HL-60 (cell line): Measurements from ENCODE around the gene CD37.
A peak's percentile ranks its signal among the peaks of the same experiment; 100 is the strongest.
"Not testable (repeated sequence)": the region's sequence is repeated elsewhere in the genome, so short reads cannot be mapped to it uniquely, and the experiment has no call there.

Experiments
- DNase-seq, 2 experiments: peaks; one replicate each; pipeline ENCODE4 v3.0.0-alpha.2; 2010 to 2020; ENCODE audit warnings: low read depth in 1 of 2, low spot score in 1 of 2
- H3K27ac ChIP-seq: fragments of 250-450 bp; sonication (Bioruptor Pico); replicated peaks from 2 replicates; pipeline ENCODE4 v1.5.1; 2020; ENCODE audit warnings: mild to moderate bottlenecking, moderate library complexity
- H3K27me3 ChIP-seq: fragments of 250-450 bp; sonication (Bioruptor Pico); 2 replicates; pipeline ENCODE4 v1.5.1; 2021; ENCODE audit warnings: mild to moderate bottlenecking, moderate library complexity; ENCODE audit not compliant: insufficient read depth, poor library complexity, severe bottlenecking
- H3K4me3 ChIP-seq: replicated peaks from 2 replicates; pipeline ENCODE4 v1.5.1; 2011; ENCODE audit warnings: mild to moderate bottlenecking, control low read depth, low read length; ENCODE audit not compliant: insufficient read depth
- GABPA ChIP-seq: IDR thresholded peaks from 2 replicates; pipeline ENCODE4 v1.6.1; 2012; ENCODE audit warnings: low read depth
- POLR2AphosphoS5 ChIP-seq: IDR thresholded peaks from 2 replicates; pipeline ENCODE4 v1.6.1; 2012; ENCODE audit warnings: low read depth
- SPI1 ChIP-seq: IDR thresholded peaks from 2 replicates; pipeline ENCODE4 v1.6.1; 2012; ENCODE audit warnings: low read depth, mild to moderate bottlenecking, borderline replicate concordance
- TF ChIP-seq, protein P1 (sequence below): IDR thresholded peaks from 2 replicates; pipeline ENCODE4 v1.6.1; 2012; ENCODE audit warnings: low read depth; ENCODE audit not compliant: insufficient replicate concordance
- TF ChIP-seq, protein P2 (sequence below): IDR thresholded peaks from one replicate; pipeline ENCODE4 v1.5.1; 2011; ENCODE audit warnings: low read length, control low read depth, inconsistent platforms; ENCODE audit not compliant: insufficient read depth

The CD37 gene

DNA sequence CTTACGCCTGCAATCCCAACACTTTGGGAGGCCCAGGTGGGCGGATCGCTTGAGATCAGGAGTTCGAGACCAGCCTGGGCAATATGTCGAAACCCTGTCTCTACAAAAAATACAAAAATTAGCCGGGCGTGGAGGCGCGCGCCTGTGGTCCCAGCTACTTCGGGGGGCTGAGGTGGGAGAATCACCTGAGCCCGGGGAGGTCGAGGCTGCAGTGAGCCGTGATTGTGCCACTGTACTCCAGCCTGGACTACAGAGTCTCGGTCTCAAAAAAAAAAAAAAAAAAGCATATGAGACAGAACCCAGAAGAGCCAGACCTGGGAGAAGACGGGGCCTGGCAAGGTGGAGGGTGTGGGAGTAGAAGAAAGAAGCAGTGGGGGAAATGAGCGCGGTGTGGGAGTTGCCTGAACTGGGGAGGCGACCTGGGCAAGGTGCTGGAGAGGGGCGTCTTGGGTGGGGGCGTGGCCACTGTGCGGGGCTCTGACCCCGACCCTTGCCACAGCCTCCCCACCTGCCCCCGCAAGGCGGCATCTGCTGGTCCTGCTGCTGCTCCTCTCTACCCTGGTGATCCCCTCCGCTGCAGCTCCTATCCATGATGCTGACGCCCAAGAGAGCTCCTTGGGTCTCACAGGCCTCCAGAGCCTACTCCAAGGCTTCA, 29.0 kb downstream of the CD37 start:
- TF ChIP-seq, protein P1, sequence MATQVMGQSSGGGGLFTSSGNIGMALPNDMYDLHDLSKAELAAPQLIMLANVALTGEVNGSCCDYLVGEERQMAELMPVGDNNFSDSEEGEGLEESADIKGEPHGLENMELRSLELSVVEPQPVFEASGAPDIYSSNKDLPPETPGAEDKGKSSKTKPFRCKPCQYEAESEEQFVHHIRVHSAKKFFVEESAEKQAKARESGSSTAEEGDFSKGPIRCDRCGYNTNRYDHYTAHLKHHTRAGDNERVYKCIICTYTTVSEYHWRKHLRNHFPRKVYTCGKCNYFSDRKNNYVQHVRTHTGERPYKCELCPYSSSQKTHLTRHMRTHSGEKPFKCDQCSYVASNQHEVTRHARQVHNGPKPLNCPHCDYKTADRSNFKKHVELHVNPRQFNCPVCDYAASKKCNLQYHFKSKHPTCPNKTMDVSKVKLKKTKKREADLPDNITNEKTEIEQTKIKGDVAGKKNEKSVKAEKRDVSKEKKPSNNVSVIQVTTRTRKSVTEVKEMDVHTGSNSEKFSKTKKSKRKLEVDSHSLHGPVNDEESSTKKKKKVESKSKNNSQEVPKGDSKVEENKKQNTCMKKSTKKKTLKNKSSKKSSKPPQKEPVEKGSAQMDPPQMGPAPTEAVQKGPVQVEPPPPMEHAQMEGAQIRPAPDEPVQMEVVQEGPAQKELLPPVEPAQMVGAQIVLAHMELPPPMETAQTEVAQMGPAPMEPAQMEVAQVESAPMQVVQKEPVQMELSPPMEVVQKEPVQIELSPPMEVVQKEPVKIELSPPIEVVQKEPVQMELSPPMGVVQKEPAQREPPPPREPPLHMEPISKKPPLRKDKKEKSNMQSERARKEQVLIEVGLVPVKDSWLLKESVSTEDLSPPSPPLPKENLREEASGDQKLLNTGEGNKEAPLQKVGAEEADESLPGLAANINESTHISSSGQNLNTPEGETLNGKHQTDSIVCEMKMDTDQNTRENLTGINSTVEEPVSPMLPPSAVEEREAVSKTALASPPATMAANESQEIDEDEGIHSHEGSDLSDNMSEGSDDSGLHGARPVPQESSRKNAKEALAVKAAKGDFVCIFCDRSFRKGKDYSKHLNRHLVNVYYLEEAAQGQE = no peak
- TF ChIP-seq GABPA (no peak), SPI1 (no peak), POLR2AphosphoS5 (no peak)
- TF ChIP-seq, protein P2, sequence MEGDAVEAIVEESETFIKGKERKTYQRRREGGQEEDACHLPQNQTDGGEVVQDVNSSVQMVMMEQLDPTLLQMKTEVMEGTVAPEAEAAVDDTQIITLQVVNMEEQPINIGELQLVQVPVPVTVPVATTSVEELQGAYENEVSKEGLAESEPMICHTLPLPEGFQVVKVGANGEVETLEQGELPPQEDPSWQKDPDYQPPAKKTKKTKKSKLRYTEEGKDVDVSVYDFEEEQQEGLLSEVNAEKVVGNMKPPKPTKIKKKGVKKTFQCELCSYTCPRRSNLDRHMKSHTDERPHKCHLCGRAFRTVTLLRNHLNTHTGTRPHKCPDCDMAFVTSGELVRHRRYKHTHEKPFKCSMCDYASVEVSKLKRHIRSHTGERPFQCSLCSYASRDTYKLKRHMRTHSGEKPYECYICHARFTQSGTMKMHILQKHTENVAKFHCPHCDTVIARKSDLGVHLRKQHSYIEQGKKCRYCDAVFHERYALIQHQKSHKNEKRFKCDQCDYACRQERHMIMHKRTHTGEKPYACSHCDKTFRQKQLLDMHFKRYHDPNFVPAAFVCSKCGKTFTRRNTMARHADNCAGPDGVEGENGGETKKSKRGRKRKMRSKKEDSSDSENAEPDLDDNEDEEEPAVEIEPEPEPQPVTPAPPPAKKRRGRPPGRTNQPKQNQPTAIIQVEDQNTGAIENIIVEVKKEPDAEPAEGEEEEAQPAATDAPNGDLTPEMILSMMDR = no peak
- Histone ChIP-seq H3K27ac (no peak overlapping the region), H3K4me3 (no peak overlapping the region), H3K27me3 (peaks cover 26% of the 10 kb centered on the region)
- no peak for DNase-seq

DNA sequence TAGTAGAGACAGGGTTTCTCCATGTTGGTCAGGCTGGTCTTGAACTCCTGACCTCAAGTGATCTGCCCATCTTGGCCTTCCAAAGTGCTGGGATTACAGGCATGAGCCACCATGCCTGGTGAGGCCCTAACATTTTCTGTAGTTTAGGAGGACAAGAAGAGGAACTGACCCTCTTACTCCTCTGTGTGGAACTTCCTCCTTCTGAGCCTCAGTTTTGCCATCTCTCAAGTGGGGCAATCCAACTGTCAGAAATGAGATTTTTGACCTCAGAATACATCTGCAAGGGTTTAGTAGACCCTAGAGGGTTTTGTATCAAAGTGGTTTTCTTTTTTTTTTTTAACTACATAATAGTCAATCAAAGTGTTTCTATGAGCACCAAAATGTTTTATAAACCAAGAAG, 30.9 kb downstream of the CD37 start:
- Histone ChIP-seq H3K27ac (no peak overlapping the region), H3K4me3 (no peak overlapping the region), H3K27me3 (peaks cover 26% of the 10 kb centered on the region)
- peak; percentile 9; the same call in 1 of the 2 replicates for TF ChIP-seq SPI1
- TF ChIP-seq, protein P2 = no peak
- DNase-seq = no peak

DNA sequence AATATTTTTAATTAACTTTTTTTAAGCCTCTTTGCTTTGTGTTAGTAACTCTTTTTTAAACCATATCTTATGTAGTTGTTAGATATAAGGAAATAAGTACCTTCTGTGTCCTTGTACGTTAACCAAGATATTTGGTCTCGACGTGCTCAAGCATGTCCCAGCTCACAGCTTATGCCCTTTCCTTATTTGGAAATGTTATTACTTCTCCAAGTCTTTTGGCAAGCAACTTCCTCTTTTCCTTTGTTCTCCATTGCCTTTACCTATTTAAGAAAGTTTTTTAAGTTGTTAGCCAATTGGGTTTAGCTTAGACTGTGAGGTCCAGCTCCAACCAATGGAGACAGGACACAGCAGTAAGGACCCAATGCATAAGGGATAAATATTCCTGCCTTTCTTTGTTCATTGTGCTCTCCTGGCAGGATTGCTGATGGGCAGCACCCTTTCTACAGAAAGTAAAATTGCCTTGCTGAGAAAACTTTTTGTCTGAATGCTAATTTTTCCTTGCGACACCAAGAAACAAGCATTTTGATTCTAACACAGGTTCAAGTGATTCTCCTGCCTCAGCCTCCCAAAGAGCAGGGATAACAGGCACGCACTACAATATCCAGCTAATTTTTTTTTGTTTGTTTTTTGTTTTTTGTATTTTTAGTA, 33.6 kb downstream of the CD37 start:
- no peak for TF ChIP-seq GABPA
- TF ChIP-seq SPI1 = 0 out of 2 replicates have a peak, but pooled peaks have one; percentile 26
- Histone ChIP-seq H3K27me3 (peaks cover under 1% of the 10 kb centered on the region), H3K27ac (no peak overlapping the region), H3K4me3 (no peak overlapping the region)
- DNase-seq = peak in 1 of 2 experiments; percentile 14

DNA sequence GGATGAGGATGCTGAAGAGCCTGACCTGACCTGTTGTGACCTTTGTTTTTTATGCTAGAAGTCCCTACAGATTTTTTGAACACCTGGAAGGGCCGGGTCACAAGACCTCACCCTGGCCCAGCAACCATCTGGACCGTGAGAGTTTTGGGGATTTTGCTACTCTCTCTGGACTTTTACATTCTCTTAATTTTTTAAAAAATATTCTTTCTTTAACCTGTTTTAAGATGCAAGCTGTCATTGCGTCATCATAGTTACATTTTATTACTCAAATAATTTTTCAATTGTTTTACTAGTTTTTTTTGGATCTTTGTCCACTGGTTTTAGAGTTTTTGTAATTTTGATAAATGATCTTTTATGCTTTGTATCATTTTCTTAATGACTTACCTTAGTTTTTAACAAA, 36.0 kb downstream of the CD37 start:
- TF ChIP-seq, protein P2 = no peak
- TF ChIP-seq SPI1 (no peak), POLR2AphosphoS5 (no peak), GABPA (no peak)
- TF ChIP-seq, protein P1 = no peak
- DNase-seq = no peak
- Histone ChIP-seq H3K4me3 (no peak overlapping the region), H3K27me3 (no peaks in the 10 kb centered on the region), H3K27ac (no peak overlapping the region)

DNA sequence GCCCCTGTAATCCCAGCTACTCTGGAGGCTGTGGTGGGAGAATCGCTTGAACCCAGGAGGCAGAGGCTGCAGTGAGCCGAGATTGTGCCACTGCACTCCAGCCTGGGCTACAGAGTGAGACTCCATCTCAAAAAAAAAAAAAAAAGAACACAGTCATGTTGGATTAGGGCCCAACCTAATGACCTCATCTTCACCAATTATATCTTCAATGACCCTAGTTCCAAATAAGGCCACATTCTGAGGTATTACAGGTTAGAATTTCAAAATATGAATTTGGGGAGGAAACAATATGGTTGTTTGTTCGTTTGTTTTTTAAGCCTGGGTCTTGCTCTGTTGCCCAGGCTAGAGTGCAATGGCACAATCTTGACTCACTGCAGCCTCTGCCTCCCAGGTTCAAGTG, 38.0 kb downstream of the CD37 start:
- H3K27me3 ChIP-seq = not testable (repeated sequence)

More for the DNA sequence above, 38.0 kb downstream of the CD37 start:
- not testable (repeated sequence) for DNase-seq, H3K27ac ChIP-seq, H3K4me3 ChIP-seq
